HEK293 (cell line): ENCODE data around the gene NELFB.

Experiments used
- GLIS1 ChIP-seq: fragments of 450-650 bp; formaldehyde crosslinking; IDR thresholded peaks from 2 replicates; pipeline ENCODE4 v1.5.1; 2016; ENCODE audit warnings: missing biosample characterization, missing genetic modification characterization
- OVOL3 ChIP-seq: fragments of 450-650 bp; formaldehyde crosslinking; IDR thresholded peaks from 2 replicates; pipeline ENCODE4 v1.5.1; 2016; ENCODE audit warnings: missing biosample characterization, missing genetic modification characterization
- TSHZ1 ChIP-seq: fragments of 450-650 bp; formaldehyde crosslinking; IDR thresholded peaks from 2 replicates; pipeline ENCODE4 v1.5.1; 2016; ENCODE audit warnings: missing biosample characterization, missing genetic modification characterization, borderline replicate concordance
- YY1 ChIP-seq: fragments of 450-650 bp; formaldehyde crosslinking; IDR thresholded peaks from 2 replicates; pipeline ENCODE4 v1.5.1; 2018; ENCODE audit warnings: missing biosample characterization, missing genetic modification characterization
- ZNF623 ChIP-seq: fragments of 450-650 bp; formaldehyde crosslinking; IDR thresholded peaks from 2 replicates; pipeline ENCODE4 v1.5.1; 2016; ENCODE audit warnings: missing biosample characterization, missing genetic modification characterization
- ZNF629 ChIP-seq: fragments of 450-650 bp; formaldehyde crosslinking; IDR thresholded peaks from 2 replicates; pipeline ENCODE4 v1.5.1; 2017; ENCODE audit warnings: missing biosample characterization, missing genetic modification characterization
- ZNF792 ChIP-seq: fragments of 450-650 bp; formaldehyde crosslinking; IDR thresholded peaks from 2 replicates; pipeline ENCODE4 v1.5.1; 2016; ENCODE audit warnings: missing biosample characterization, missing genetic modification characterization
- TF ChIP-seq, protein P1 (sequence below): fragments of 450-650 bp; formaldehyde crosslinking; conservative IDR thresholded peaks from 2 replicates; pipeline ENCODE4 v1.5.1; 2016; ENCODE audit warnings: low read depth, missing biosample characterization, missing genetic modification characterization
- TF ChIP-seq, protein P2 (sequence below): fragments of 450-650 bp; formaldehyde crosslinking; IDR thresholded peaks from 2 replicates; pipeline ENCODE4 v1.5.1; 2016; ENCODE audit warnings: missing biosample characterization, missing genetic modification characterization

DNA sequence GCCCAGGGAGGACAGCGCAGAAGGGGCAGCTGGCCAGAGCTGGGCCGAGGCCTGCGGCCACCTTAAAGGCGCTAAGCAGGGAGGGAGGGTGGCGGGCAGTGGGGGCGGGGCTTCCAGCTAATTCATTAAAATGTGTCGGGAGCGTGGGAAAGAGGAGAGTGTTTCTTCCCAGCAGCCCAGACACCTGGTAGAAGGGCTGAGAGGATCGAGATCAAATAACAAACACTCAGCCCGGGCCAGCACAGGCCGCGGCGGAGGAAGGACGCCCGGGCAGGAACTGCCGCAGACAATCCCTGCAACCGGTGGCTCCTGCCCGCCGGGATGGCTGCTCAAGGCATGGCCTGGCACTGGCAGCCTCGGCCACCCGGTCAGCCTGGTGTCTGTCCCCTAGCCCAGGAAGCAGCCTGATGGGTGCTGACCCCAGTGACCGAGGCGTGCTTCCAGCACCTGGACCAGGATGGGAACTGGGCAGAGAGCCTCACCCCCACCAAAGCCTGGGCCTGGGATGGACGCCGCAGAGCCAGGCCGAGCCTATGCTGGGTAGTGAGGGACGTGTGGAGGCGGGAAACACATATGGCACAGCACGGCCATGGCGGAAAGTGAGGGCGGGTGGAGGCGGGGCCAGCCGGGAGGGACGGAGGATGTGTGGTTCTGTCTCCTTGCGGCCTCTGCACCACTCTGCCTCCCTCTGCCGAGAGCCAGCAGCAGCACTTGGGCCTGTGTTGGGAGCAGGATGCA, 50.1 kb downstream of the NELFB start:
- TF ChIP-seq, protein P1, sequence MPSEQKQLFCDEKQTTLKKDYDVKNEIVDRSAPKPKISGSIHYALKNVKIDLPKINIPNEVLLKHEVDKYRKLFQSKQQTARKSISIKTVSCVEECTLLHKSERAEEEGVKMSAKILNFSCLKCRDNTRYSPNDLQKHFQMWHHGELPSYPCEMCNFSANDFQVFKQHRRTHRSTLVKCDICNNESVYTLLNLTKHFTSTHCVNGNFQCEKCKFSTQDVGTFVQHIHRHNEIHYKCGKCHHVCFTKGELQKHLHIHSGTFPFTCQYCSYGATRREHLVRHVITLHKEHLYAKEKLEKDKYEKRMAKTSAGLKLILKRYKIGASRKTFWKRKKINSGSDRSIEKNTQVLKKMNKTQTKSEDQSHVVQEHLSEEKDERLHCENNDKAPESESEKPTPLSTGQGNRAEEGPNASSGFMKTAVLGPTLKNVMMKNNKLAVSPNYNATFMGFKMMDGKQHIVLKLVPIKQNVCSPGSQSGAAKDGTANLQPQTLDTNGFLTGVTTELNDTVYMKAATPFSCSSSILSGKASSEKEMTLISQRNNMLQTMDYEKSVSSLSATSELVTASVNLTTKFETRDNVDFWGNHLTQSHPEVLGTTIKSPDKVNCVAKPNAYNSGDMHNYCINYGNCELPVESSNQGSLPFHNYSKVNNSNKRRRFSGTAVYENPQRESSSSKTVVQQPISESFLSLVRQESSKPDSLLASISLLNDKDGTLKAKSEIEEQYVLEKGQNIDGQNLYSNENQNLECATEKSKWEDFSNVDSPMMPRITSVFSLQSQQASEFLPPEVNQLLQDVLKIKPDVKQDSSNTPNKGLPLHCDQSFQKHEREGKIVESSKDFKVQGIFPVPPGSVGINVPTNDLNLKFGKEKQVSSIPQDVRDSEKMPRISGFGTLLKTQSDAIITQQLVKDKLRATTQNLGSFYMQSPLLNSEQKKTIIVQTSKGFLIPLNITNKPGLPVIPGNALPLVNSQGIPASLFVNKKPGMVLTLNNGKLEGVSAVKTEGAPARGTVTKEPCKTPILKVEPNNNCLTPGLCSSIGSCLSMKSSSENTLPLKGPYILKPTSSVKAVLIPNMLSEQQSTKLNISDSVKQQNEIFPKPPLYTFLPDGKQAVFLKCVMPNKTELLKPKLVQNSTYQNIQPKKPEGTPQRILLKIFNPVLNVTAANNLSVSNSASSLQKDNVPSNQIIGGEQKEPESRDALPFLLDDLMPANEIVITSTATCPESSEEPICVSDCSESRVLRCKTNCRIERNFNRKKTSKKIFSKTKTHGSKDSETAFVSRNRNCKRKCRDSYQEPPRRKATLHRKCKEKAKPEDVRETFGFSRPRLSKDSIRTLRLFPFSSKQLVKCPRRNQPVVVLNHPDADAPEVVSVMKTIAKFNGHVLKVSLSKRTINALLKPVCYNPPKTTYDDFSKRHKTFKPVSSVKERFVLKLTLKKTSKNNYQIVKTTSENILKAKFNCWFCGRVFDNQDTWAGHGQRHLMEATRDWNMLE (tag by site-specific recombination), result no peak
- no peak for TF ChIP-seq OVOL3 (tag by site-specific recombination)
- TF ChIP-seq, protein P2, sequence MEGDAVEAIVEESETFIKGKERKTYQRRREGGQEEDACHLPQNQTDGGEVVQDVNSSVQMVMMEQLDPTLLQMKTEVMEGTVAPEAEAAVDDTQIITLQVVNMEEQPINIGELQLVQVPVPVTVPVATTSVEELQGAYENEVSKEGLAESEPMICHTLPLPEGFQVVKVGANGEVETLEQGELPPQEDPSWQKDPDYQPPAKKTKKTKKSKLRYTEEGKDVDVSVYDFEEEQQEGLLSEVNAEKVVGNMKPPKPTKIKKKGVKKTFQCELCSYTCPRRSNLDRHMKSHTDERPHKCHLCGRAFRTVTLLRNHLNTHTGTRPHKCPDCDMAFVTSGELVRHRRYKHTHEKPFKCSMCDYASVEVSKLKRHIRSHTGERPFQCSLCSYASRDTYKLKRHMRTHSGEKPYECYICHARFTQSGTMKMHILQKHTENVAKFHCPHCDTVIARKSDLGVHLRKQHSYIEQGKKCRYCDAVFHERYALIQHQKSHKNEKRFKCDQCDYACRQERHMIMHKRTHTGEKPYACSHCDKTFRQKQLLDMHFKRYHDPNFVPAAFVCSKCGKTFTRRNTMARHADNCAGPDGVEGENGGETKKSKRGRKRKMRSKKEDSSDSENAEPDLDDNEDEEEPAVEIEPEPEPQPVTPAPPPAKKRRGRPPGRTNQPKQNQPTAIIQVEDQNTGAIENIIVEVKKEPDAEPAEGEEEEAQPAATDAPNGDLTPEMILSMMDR (tag by site-specific recombination), result no peak
- TF ChIP-seq GLIS1 (tag by site-specific recombination), result no peak
- TF ChIP-seq ZNF623, result no peak
- no peak for TF ChIP-seq TSHZ1 (tag by site-specific recombination)
- no peak for TF ChIP-seq ZNF792 (tag by site-specific recombination)
- no peak for TF ChIP-seq ZNF629
- no peak for TF ChIP-seq YY1 (tag by site-specific recombination)
